B cell (primary cell): ENCODE results near the gene ADAMTSL5. TPM values are rescaled to one million over a fixed set of nuclear protein-coding genes. Genes with fewer than 3 reads are reported as not detected.

ENCODE experiments used
- ATAC-seq: fragments of 200-7000 bp; cut with Tn5 transposase; one replicate; pipeline ENCODE4 v1.10.0; 2021; ENCODE audit warnings: low read depth, mild to moderate bottlenecking, moderate number of reproducible peaks, moderate library complexity
- CTCF ChIA-PET: fragments of 350-600 bp; sonication (Branson Sonifier 250); formaldehyde crosslinking; loops from one replicate; lab custom pipeline; 2021; ENCODE audit warnings: antibody characterized with exemption, inconsistent platforms; lab: Charles Lee
- POLR2A ChIA-PET: fragments of 350-600 bp; sonication (Branson Sonifier 250); formaldehyde crosslinking; loops from one replicate; lab custom pipeline; 2021; ENCODE audit warnings: antibody characterized with exemption; lab: Charles Lee
- DNase-seq: peaks from one replicate; pipeline ENCODE4 v3.0.0; 2013
- H2AFZ ChIP-seq: 2 replicates; pipeline ENCODE4 v1.6.1; 2012; ENCODE audit warnings: mild to moderate bottlenecking, low read depth, low read length; ENCODE audit not compliant: insufficient read depth, poor library complexity, severe bottlenecking
- H3K27ac ChIP-seq, 2 donors: 1 replicate in 1 of 2; 2 replicates in 1 of 2; pipeline ENCODE4 v1.5.1; 2012 to 2013; ENCODE audit warnings: low read length in 2 of 2, mild to moderate bottlenecking in 2 of 2, moderate library complexity in 1 of 2
- H3K27me3 ChIP-seq, 4 experiments: fragments of 200-600 bp in 1 of 4; sonication (generic) in 1 of 4; replicated peaks in 1 of 4; 1 replicate in 2 of 4; 2 replicates in 2 of 4; pipeline versions ENCODE4 v1.6.1 to v1.7.0; 2013 to 2016; ENCODE audit warnings: low read length in 3 of 4, mild to moderate bottlenecking in 2 of 4, mixed read lengths in 1 of 4, moderate library complexity in 1 of 4; ENCODE audit not compliant: insufficient read depth in 4 of 4, control insufficient read depth in 3 of 4; ENCODE audit errors: control extremely low read depth in 1 of 4
- H3K36me3 ChIP-seq, 2 experiments: replicated peaks in 1 of 2; 1 replicate in 1 of 2; 2 replicates in 1 of 2; pipeline versions ENCODE4 v1.6.1 to v1.7.1; 2013; ENCODE audit warnings: low read length in 1 of 2; ENCODE audit not compliant: insufficient read depth in 2 of 2, control insufficient read depth in 1 of 2; ENCODE audit errors: control extremely low read depth in 1 of 2, extremely low read depth in 1 of 2
- H3K4me1 ChIP-seq, 2 donors: fragments of 200-600 bp in 1 of 2; sonication (generic) in 1 of 2; 1 replicate in 1 of 2; 2 replicates in 1 of 2; pipeline versions ENCODE4 v1.5.1 to v1.6.1; 2013 to 2017; ENCODE audit warnings: low read length in 2 of 2; ENCODE audit not compliant: control insufficient read depth in 2 of 2, insufficient read depth in 2 of 2
- H3K4me2 ChIP-seq: replicated peaks from 2 replicates; pipeline ENCODE3; 2012; ENCODE audit warnings: mild to moderate bottlenecking, low read depth, low read length; ENCODE audit not compliant: poor library complexity, severe bottlenecking
- H3K4me3 ChIP-seq, 5 experiments: fragments of 200-600 bp in 1 of 5; sonication (generic) in 1 of 5; 1 replicate in 3 of 5; 2 replicates in 2 of 5; pipeline versions ENCODE4 v1.5.1 to v1.7.0; 2011 to 2016; ENCODE audit warnings: low read length in 4 of 5, mild to moderate bottlenecking in 4 of 5, low read depth in 2 of 5, control low read depth in 1 of 5, moderate library complexity in 1 of 5; ENCODE audit not compliant: insufficient read depth in 1 of 5; ENCODE audit errors: control extremely low read depth in 1 of 5, extremely low read depth in 1 of 5
- H3K79me2 ChIP-seq: fragments of 200-600 bp; sonication (generic); one replicate; pipeline ENCODE4 v1.6.0; 2016; ENCODE audit warnings: low read length; ENCODE audit not compliant: control insufficient read depth, insufficient read depth
- H3K9ac ChIP-seq: fragments of 200-600 bp; sonication (generic); 2 replicates; pipeline ENCODE4 v1.6.1; 2017; ENCODE audit warnings: mild to moderate bottlenecking, low read length, moderate library complexity
- H3K9me3 ChIP-seq, 3 donors: one replicate each; pipeline versions ENCODE4 v1.6.1 to v1.7.1; 2013; ENCODE audit warnings: low read length in 2 of 3; ENCODE audit not compliant: control insufficient read depth in 2 of 3, insufficient read depth in 1 of 3; ENCODE audit errors: control extremely low read depth in 1 of 3
- H4K20me1 ChIP-seq: 2 replicates; pipeline ENCODE4 v1.6.0; 2012; ENCODE audit warnings: mild to moderate bottlenecking, low read length; ENCODE audit not compliant: insufficient read depth, control insufficient read depth, poor library complexity, severe bottlenecking
- H3K27ac Mint-ChIP-seq: one replicate; pipeline ENCODE4 v1.8.0; 2021; ENCODE audit warnings: mixed read lengths
- H3K27me3 Mint-ChIP-seq: one replicate; pipeline ENCODE4 v1.8.0; 2021; ENCODE audit warnings: mixed read lengths
- H3K4me1 Mint-ChIP-seq: one replicate; pipeline ENCODE4 v1.8.0; 2021; ENCODE audit warnings: mixed read lengths
- H3K4me3 Mint-ChIP-seq: one replicate; pipeline ENCODE4 v1.8.0; 2021; ENCODE audit warnings: mixed read lengths
- H3K9me3 Mint-ChIP-seq: one replicate; pipeline ENCODE4 v1.8.0; 2022; ENCODE audit warnings: mixed read lengths; ENCODE audit not compliant: insufficient read depth
- EZH2 ChIP-seq: IDR thresholded peaks from 2 replicates; pipeline ENCODE4 v1.6.1; 2012; ENCODE audit warnings: borderline replicate concordance, low read depth, mild to moderate bottlenecking, moderate library complexity, low read length; ENCODE audit not compliant: insufficient read depth, poor library complexity, severe bottlenecking
- WGBS: methylation state at CpG from one replicate; pipeline ENCODE4 v1.1.5; 2013; ENCODE audit warnings: missing lambda C conversion rate; ENCODE audit not compliant: insufficient coverage; 5-methylcytosine and 5-hydroxymethylcytosine counted together
- intact Hi-C: fragments of 100-400 bp; cut with micrococcal nuclease; formaldehyde crosslinking; loops from one replicate; pipeline ENCODE4 v1.10.0; 2022
- polyA plus RNA-seq: library from polyadenylated mRNA; depleted of rRNA; stranded (reverse); fragments of >200 nt; gene quantifications from 2 replicates; pipeline ENCODE4 v1.2.3, GENCODE V29; 2012
- total RNA-seq, 2 donors: library from RNA; stranded (reverse); fragments of 120-200 nt in 1 of 2; gene quantifications; 1 replicate in 1 of 2; 2 replicates in 1 of 2; pipeline versions ENCODE4 v1.2.3 to v1.2.4, GENCODE V29; 2013 to 2022
- TF ChIP-seq, protein P1 (sequence below): fragments of 200-600 bp; IDR thresholded peaks from one replicate; pipeline ENCODE4 v1.8.0; 2022; ENCODE audit warnings: antibody characterized with exemption, mild to moderate bottlenecking

The ADAMTSL5 gene
- total and polyA plus RNA-seq, 2 donors (not counting 1 experiment from before 2014, with no cell fraction given), result 0.09 TPM; not detected in 1

GRCh38 chr19:1483979-1484428, 28.8 kb downstream of the ADAMTSL5 start:
- H2AFZ ChIP-seq, result no peak overlapping the region
- intact Hi-C loops, result no loop called here
- 95% methylated on average over 23 of the region's 23 CpGs for WGBS
- peaks cover 0 to 5% of the 10 kb centered on the region in 2 donors for H3K4me1 ChIP-seq
- H4K20me1 ChIP-seq, result no peaks in the 10 kb centered on the region
- no peak for DNase-seq
- H3K27me3 ChIP-seq, result no peaks in the 10 kb centered on the region
- no peak overlapping the region for H3K27ac ChIP-seq
- peaks cover 0 to 4% (median 0%) of the 10 kb centered on the region in 3 donors for H3K9me3 ChIP-seq
- H3K79me2 ChIP-seq, result peaks cover 3% of the 10 kb centered on the region
- no peaks in the 10 kb centered on the region for H3K36me3 ChIP-seq
- ATAC-seq, result no peak
- H3K9ac ChIP-seq, result no peak overlapping the region
- Mint-ChIP-seq H3K4me3 (no peak overlapping the region), H3K9me3 (no peaks in the 10 kb centered on the region), H3K4me1 (peaks cover 3% of the 10 kb centered on the region), H3K27me3 (no peaks in the 10 kb centered on the region), H3K27ac (no peak overlapping the region)
- no peak overlapping the region for H3K4me3 ChIP-seq
- H3K4me2 ChIP-seq, result no peak overlapping the region
- no peak for TF ChIP-seq EZH2
- ChIA-PET POLR2A (no interaction called here), CTCF (no interaction called here)

DNA sequence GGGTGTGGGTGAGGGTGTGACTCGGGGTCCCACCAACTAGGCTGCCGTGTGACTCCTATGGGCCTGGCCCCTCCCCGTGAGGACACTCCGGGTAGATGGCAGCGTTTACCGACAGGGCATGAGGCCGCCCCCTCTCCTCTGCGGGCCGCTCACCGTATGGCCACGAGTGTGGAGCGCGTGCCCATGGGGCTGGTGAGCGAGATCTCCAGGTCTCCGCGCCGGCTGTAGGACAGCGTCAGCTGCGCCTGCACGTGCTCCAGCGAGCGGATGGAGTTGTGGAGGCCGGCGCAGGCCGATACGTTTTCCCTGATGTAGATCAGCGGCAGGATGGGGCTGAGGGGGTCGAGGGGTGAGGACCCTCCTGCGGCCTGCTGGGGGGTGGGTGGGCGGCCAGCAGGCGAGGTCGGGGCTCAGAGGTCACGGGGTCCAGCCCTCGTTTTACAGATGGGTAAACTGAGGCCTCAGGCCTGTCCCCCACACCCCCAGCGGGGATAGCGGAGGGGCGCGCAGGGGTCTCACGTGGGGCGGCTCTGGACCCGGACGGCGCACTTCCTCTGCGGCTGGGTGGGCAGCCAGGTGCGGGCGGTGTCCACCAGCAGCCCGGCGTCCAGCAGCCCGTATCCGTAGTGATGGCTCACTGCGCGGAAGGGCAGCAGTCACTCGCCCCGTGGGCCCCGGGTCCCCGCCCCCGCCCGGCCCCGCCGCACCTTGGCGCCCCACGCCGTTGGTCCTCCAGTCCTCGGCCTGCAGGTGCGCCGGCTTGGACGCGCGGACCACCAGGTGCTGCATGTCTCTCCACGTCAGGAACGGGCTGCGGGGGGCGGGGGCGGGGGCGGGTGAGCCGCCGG, 29.5 kb downstream of the ADAMTSL5 start:
- Histone ChIP-seq H4K20me1 (peaks cover 5% of the 10 kb centered on the region), H3K27ac (no peak overlapping the region), H3K9ac (no peak overlapping the region), H3K27me3 (no peaks in the 10 kb centered on the region), H3K4me1 (peaks cover 2 to 9% of the 10 kb centered on the region in 2 donors), H3K4me3 (no peak overlapping the region), H3K36me3 (no peaks in the 10 kb centered on the region), H3K79me2 (peaks cover 10% of the 10 kb centered on the region), H3K9me3 (peaks cover 0 to 4% (median 0%) of the 10 kb centered on the region in 3 donors), H3K4me2 (no peak overlapping the region), H2AFZ (no peak overlapping the region)
- no peak overlapping the region for H3K4me3 Mint-ChIP-seq
- TF ChIP-seq EZH2, result no peak
- TF ChIP-seq, protein P1, sequence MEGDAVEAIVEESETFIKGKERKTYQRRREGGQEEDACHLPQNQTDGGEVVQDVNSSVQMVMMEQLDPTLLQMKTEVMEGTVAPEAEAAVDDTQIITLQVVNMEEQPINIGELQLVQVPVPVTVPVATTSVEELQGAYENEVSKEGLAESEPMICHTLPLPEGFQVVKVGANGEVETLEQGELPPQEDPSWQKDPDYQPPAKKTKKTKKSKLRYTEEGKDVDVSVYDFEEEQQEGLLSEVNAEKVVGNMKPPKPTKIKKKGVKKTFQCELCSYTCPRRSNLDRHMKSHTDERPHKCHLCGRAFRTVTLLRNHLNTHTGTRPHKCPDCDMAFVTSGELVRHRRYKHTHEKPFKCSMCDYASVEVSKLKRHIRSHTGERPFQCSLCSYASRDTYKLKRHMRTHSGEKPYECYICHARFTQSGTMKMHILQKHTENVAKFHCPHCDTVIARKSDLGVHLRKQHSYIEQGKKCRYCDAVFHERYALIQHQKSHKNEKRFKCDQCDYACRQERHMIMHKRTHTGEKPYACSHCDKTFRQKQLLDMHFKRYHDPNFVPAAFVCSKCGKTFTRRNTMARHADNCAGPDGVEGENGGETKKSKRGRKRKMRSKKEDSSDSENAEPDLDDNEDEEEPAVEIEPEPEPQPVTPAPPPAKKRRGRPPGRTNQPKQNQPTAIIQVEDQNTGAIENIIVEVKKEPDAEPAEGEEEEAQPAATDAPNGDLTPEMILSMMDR, result no peak
- DNase-seq (peak; percentile 16), ATAC-seq (no peak)
- H3K9me3 Mint-ChIP-seq, result no peaks in the 10 kb centered on the region
- no peaks in the 10 kb centered on the region for H3K27me3 Mint-ChIP-seq
- CTCF ChIA-PET, result no interaction called here
- POLR2A ChIA-PET, result no interaction called here
- WGBS, result 96% methylated on average over 68 of the region's 77 CpGs
- peaks cover 4% of the 10 kb centered on the region for H3K4me1 Mint-ChIP-seq
- intact Hi-C loops, result no loop called here
- no peak overlapping the region for H3K27ac Mint-ChIP-seq
